Activated naive CD8-positive, alpha-beta T cell treated with anti-CD3 and anti-CD28 coated beads for 36 hours (primary cell): Measurements from ENCODE around the gene CFAP45. TPM values are rescaled to one million over a fixed set of nuclear protein-coding genes. Genes with fewer than 3 reads are reported as not detected.

Experiments used
- DNase-seq: peaks from one replicate; pipeline ENCODE4 v3.0.0; 2021
- H3K27ac Mint-ChIP-seq: one replicate; pipeline ENCODE4 v1.8.0; 2022; ENCODE audit warnings: mild to moderate bottlenecking, moderate library complexity, mixed read lengths
- H3K27me3 Mint-ChIP-seq: one replicate; pipeline ENCODE4 v1.8.0; 2022; ENCODE audit warnings: mild to moderate bottlenecking, mixed read lengths
- H3K36me3 Mint-ChIP-seq: one replicate; pipeline ENCODE4 v1.8.0; 2021; ENCODE audit warnings: mild to moderate bottlenecking, mixed read lengths
- H3K4me1 Mint-ChIP-seq: one replicate; pipeline ENCODE4 v1.8.0; 2021; ENCODE audit warnings: mixed read lengths
- H3K4me3 Mint-ChIP-seq: one replicate; pipeline ENCODE4 v1.8.0; 2022; ENCODE audit warnings: mild to moderate bottlenecking, moderate library complexity, mixed read lengths
- H3K9me3 Mint-ChIP-seq: one replicate; pipeline ENCODE4 v1.8.0; 2022; ENCODE audit warnings: mixed read lengths
- total RNA-seq, 2 experiments: library from RNA; stranded (reverse); gene quantifications; one replicate each; pipeline ENCODE4 v1.2.3, GENCODE V29; 2021

Gene CFAP45
- total RNA-seq, 2 experiments from 2014 or later: 0.78 to 0.80 TPM

- no peak overlapping the region for H3K4me3 Mint-ChIP-seq
- DNase-seq: no peak
- no peaks in the 10 kb centered on the region for H3K36me3 Mint-ChIP-seq
- H3K9me3 Mint-ChIP-seq: no peaks in the 10 kb centered on the region
- H3K27me3 Mint-ChIP-seq: no peaks in the 10 kb centered on the region
- peaks cover 17% of the 10 kb centered on the region for H3K4me1 Mint-ChIP-seq
- no peak overlapping the region for H3K27ac Mint-ChIP-seq
Observed at GRCh38 chr1:159889202-159889601, 10.8 kb downstream of the CFAP45 start.

- no peak for DNase-seq
Observed at GRCh38 chr1:159884296-159884695, 15.7 kb downstream of the CFAP45 start.

GRCh38 chr1:159883134-159883533 is 16.8 kb downstream of the CFAP45 start:
- no peaks in the 10 kb centered on the region for H3K27me3 Mint-ChIP-seq
- H3K4me3 Mint-ChIP-seq: no peak overlapping the region
- H3K36me3 Mint-ChIP-seq: no peaks in the 10 kb centered on the region
- H3K27ac Mint-ChIP-seq: no peak overlapping the region
- H3K9me3 Mint-ChIP-seq: no peaks in the 10 kb centered on the region
- H3K4me1 Mint-ChIP-seq: no peaks in the 10 kb centered on the region
- no peak for DNase-seq

More at GRCh38 chr1:159884296-159884695, 15.7 kb downstream of the CFAP45 start:
- Mint-ChIP-seq H3K36me3 (no peaks in the 10 kb centered on the region), H3K4me1 (peaks cover 2% of the 10 kb centered on the region), H3K4me3 (no peak overlapping the region), H3K27ac (no peak overlapping the region), H3K27me3 (no peaks in the 10 kb centered on the region), H3K9me3 (no peaks in the 10 kb centered on the region)

- no peak for DNase-seq
- Mint-ChIP-seq H3K27me3 (no peaks in the 10 kb centered on the region), H3K36me3 (no peaks in the 10 kb centered on the region), H3K4me1 (no peaks in the 10 kb centered on the region), H3K27ac (no peak overlapping the region), H3K9me3 (no peaks in the 10 kb centered on the region), H3K4me3 (no peak overlapping the region)
Observed at GRCh38 chr1:159882527-159882862, 17.5 kb downstream of the CFAP45 start.

- H3K9me3 Mint-ChIP-seq: no peaks in the 10 kb centered on the region
- H3K4me3 Mint-ChIP-seq: no peak overlapping the region
- H3K4me1 Mint-ChIP-seq: no peaks in the 10 kb centered on the region
- no peaks in the 10 kb centered on the region for H3K27me3 Mint-ChIP-seq
- no peak for DNase-seq
- H3K36me3 Mint-ChIP-seq: no peaks in the 10 kb centered on the region
- H3K27ac Mint-ChIP-seq: no peak overlapping the region
Observed at GRCh38 chr1:159881622-159882526, 18.1 kb downstream of the CFAP45 start.

- no peak for DNase-seq
- no peaks in the 10 kb centered on the region for H3K36me3 Mint-ChIP-seq
- H3K27ac Mint-ChIP-seq: no peak overlapping the region
- no peaks in the 10 kb centered on the region for H3K9me3 Mint-ChIP-seq
- no peak overlapping the region for H3K4me3 Mint-ChIP-seq
- H3K4me1 Mint-ChIP-seq: no peaks in the 10 kb centered on the region
- H3K27me3 Mint-ChIP-seq: no peaks in the 10 kb centered on the region
Observed at GRCh38 chr1:159880430-159880829, 19.5 kb downstream of the CFAP45 start.

- H3K4me3 Mint-ChIP-seq: no peak overlapping the region
- DNase-seq: no peak
- H3K27ac Mint-ChIP-seq: no peak overlapping the region
- H3K36me3 Mint-ChIP-seq: no peaks in the 10 kb centered on the region
- H3K9me3 Mint-ChIP-seq: no peaks in the 10 kb centered on the region
- H3K4me1 Mint-ChIP-seq: no peaks in the 10 kb centered on the region
- H3K27me3 Mint-ChIP-seq: no peaks in the 10 kb centered on the region
Observed at GRCh38 chr1:159879977-159880376, 20.0 kb downstream of the CFAP45 start.

- Mint-ChIP-seq H3K36me3 (no peaks in the 10 kb centered on the region), H3K9me3 (no peaks in the 10 kb centered on the region), H3K4me1 (no peaks in the 10 kb centered on the region), H3K4me3 (no peak overlapping the region), H3K27me3 (peaks cover 3% of the 10 kb centered on the region), H3K27ac (no peak overlapping the region)
- no peak for DNase-seq
Observed at GRCh38 chr1:159879136-159879535, 20.8 kb downstream of the CFAP45 start.

GRCh38 chr1:159877695-159878444 is 22.1 kb downstream of the CFAP45 start:
- Mint-ChIP-seq H3K36me3 (no peaks in the 10 kb centered on the region), H3K9me3 (no peaks in the 10 kb centered on the region), H3K27me3 (peaks cover 12% of the 10 kb centered on the region), H3K27ac (no peak overlapping the region), H3K4me3 (no peak overlapping the region), H3K4me1 (no peaks in the 10 kb centered on the region)
- DNase-seq: no peak

- no peaks in the 10 kb centered on the region for H3K9me3 Mint-ChIP-seq
- no peak overlapping the region for H3K4me3 Mint-ChIP-seq
- DNase-seq: no peak
- H3K36me3 Mint-ChIP-seq: no peaks in the 10 kb centered on the region
- peaks cover 21% of the 10 kb centered on the region for H3K27me3 Mint-ChIP-seq
- peaks cover 8% of the 10 kb centered on the region for H3K4me1 Mint-ChIP-seq
- no peak overlapping the region for H3K27ac Mint-ChIP-seq
Observed at GRCh38 chr1:159873530-159874143, 26.3 kb downstream of the CFAP45 start.

- no peak for DNase-seq
- peaks cover 8% of the 10 kb centered on the region for H3K4me1 Mint-ChIP-seq
- H3K27me3 Mint-ChIP-seq: peaks cover 21% of the 10 kb centered on the region
- no peaks in the 10 kb centered on the region for H3K36me3 Mint-ChIP-seq
- no peak overlapping the region for H3K4me3 Mint-ChIP-seq
- no peak overlapping the region for H3K27ac Mint-ChIP-seq
- no peaks in the 10 kb centered on the region for H3K9me3 Mint-ChIP-seq
Observed at GRCh38 chr1:159872891-159873290, 27.1 kb downstream of the CFAP45 start.

- Mint-ChIP-seq H3K27ac (no peak overlapping the region), H3K27me3 (peaks cover 26% of the 10 kb centered on the region)
Observed at GRCh38 chr1:159870704-159871103, 29.3 kb downstream of the CFAP45 start.

GRCh38 chr1:159869607-159870006 is 30.4 kb downstream of the CFAP45 start:
- no peak for DNase-seq
- Mint-ChIP-seq H3K27ac (no peak overlapping the region), H3K36me3 (no peaks in the 10 kb centered on the region), H3K9me3 (no peaks in the 10 kb centered on the region), H3K27me3 (peaks cover 26% of the 10 kb centered on the region), H3K4me1 (peaks cover 24% of the 10 kb centered on the region), H3K4me3 (no peak overlapping the region)

More at GRCh38 chr1:159870704-159871103, 29.3 kb downstream of the CFAP45 start:
- no peaks in the 10 kb centered on the region for H3K9me3 Mint-ChIP-seq
- no peak overlapping the region for H3K4me3 Mint-ChIP-seq
- no peaks in the 10 kb centered on the region for H3K36me3 Mint-ChIP-seq
- no peak for DNase-seq
- H3K4me1 Mint-ChIP-seq: peaks cover 20% of the 10 kb centered on the region

GRCh38 chr1:159869173-159869572 is 30.8 kb downstream of the CFAP45 start:
- Mint-ChIP-seq H3K27ac (no peak overlapping the region), H3K9me3 (no peaks in the 10 kb centered on the region), H3K36me3 (no peaks in the 10 kb centered on the region), H3K4me1 (peaks cover 24% of the 10 kb centered on the region), H3K27me3 (peaks cover 24% of the 10 kb centered on the region), H3K4me3 (no peak overlapping the region)
- DNase-seq: peak; percentile 40

- Mint-ChIP-seq H3K9me3 (no peaks in the 10 kb centered on the region), H3K27ac (no peak overlapping the region), H3K4me1 (peaks cover 24% of the 10 kb centered on the region), H3K4me3 (no peak overlapping the region), H3K36me3 (no peaks in the 10 kb centered on the region), H3K27me3 (peaks cover 20% of the 10 kb centered on the region)
- no peak for DNase-seq
Observed at GRCh38 chr1:159868766-159869165, 31.2 kb downstream of the CFAP45 start.
